ENCODE results near the gene FCHO1.
A peak's percentile ranks its signal among the peaks of the same experiment; 100 is the strongest.

DNA sequence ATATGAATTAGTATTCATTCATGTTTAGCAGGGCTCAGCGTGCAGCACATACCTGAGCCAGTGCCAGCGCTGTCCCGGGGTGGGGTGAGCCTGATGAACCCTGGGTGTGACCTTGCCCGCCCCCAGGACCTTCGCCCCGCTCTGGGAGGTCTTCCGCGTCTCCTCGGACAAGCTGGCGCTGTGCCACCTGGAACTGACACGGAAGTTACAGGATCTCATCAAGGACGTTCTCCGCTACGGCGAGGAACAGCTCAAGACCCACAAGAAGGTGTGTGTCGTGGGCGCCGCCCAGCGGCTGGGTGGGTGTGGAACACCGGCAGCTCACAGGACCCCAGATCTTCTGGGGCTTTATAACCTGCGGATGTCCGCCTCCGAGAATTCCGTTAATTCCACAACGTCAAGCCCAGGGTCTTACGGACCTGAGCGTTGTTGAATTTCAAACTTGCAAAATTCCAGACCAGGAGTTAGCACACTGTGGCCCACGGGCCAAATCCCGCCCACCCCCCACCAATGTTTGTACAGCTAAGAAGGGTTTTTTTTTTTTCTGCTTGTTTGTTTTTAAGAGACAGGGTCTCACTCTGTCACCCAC is 15.4 kb downstream of the FCHO1 start:
- peak; percentile 43 to 83 (median 74) for TF ChIP-seq CTCF (IDR thresholded peaks at IDR 0.05)
- no peak for TF ChIP-seq POLR2A (IDR thresholded peaks at IDR 0.05)

Measured in esophagus squamous epithelium (tissue), 4 donors.